RWPE1 (cell line): ENCODE results near the gene SIGLEC6.

Experiments used
- CTCF ChIA-PET: fragments of 350-600 bp; sonication (Branson Sonifier 250); formaldehyde crosslinking; extraction: SDS; loops from one replicate; lab custom pipeline; 2021; lab: Yijun Ruan, JAX
- POLR2A ChIA-PET: fragments of 400-600 bp; formaldehyde crosslinking; extraction: SDS; loops from one replicate; lab custom pipeline; 2020; ENCODE audit warnings: antibody characterized with exemption; ENCODE audit not compliant: low non-redundant PET; lab: Yijun Ruan, JAX
- DNase-seq: peaks from one replicate; pipeline ENCODE4 v3.0.0; 2012; ENCODE audit warnings: low spot score
- H3K27ac ChIP-seq: fragments of 450-650 bp; 2 replicates; pipeline ENCODE4 v1.5.1; 2017
- TF ChIP-seq, protein P1 (sequence below): fragments of 450-650 bp; conservative IDR thresholded peaks from 2 replicates; pipeline ENCODE4 v1.5.1; 2017; ENCODE audit warnings: low read depth, mild to moderate bottlenecking

Gene SIGLEC6

DNA sequence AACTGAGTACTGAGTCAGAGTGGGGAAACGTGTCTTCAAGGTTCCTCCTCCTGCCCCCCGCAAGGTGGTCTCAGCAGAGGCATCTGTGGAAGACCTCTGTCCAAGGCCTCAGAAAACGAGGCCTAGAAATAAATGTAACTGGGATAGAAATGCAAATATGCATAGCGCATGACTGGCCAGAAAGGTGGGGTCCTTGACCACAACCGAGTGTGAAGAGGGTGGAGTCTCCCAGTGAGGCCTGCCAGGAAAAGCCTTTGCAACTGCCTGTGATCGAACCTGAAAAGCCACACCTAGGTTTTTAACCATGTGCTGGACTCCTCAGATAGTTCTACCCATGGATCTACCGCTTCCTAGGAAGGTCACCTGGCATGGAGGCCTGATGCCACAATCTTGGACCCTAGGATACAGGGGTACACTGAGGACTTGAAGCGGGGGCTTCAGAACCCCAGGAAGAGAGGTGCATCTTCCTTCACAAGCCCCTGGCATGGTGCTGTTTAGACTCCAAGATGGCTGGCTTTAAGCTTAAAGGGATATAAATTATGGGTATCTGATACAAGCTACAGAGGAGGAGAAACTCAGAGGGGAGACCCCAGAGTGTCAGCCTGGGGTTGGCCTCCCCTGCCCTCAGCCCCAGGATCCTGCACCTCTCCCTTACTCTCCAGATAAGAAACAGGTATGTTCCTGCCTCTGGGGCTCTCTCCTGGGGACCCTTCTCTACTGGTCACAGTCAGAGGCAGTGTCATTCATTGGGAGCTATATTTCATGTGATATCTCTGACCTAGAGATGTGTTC lies 18.3 kb upstream of the SIGLEC6 start:
- no peak for DNase-seq
- ChIA-PET POLR2A (interaction anchor here (0.6 kb wide), 1 partner anchor 16 kb away, joined by 7 read pairs; no protein-coding TSS in a partner anchor), CTCF (interaction anchor here (0.5 kb wide), 1 partner anchor 317 kb away, joined by 3 read pairs; no protein-coding TSS in a partner anchor)
- H3K27ac ChIP-seq, result no peak overlapping the region
- TF ChIP-seq, protein P1, sequence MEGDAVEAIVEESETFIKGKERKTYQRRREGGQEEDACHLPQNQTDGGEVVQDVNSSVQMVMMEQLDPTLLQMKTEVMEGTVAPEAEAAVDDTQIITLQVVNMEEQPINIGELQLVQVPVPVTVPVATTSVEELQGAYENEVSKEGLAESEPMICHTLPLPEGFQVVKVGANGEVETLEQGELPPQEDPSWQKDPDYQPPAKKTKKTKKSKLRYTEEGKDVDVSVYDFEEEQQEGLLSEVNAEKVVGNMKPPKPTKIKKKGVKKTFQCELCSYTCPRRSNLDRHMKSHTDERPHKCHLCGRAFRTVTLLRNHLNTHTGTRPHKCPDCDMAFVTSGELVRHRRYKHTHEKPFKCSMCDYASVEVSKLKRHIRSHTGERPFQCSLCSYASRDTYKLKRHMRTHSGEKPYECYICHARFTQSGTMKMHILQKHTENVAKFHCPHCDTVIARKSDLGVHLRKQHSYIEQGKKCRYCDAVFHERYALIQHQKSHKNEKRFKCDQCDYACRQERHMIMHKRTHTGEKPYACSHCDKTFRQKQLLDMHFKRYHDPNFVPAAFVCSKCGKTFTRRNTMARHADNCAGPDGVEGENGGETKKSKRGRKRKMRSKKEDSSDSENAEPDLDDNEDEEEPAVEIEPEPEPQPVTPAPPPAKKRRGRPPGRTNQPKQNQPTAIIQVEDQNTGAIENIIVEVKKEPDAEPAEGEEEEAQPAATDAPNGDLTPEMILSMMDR, result no peak

DNA sequence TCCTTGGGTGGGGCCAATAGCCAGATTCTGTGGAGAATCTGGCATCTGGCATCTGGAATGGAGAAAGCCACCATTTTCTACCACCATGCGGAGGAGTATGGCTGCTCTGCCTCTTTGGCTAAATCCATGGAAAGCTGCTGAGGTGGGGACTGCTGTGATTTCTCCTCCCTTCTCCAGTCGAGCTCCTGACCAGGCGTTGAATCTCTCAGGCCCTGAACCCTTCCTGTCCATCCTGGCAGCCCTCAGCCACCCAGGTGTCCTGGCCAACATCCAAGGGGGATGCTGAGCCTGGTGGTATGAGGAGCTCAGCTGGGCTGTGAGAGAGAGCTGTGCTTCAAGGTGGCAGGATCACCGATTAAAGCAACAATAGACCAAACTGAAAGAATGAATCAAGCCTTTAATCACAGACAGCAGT lies 17.4 kb upstream of the SIGLEC6 start:
- TF ChIP-seq, protein P1, result no peak
- DNase-seq, result no peak
- no peak overlapping the region for H3K27ac ChIP-seq
- POLR2A ChIA-PET, result no interaction called here
- CTCF ChIA-PET, result no interaction called here

DNA sequence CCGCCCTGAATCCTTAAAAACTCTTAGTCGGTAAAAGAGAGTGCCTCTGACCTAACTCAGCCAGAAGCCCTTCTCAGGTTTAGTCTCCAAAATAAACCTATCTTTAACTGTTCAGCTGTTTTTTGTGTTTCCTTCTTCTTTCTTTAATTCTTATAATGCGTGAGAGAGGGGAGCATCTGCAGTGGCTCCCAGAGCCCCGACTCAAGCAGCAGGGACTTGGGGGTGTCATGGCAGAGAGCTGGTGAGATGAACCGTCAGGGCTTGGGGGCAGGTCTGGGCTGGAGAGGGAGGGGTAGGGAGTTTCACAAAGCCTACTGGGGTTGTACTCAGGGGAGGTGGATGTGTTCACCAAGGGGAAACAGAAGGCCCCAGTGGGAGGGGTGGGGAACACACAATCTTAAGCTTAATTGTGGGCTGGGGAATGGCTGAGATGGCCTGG lies 16.8 kb upstream of the SIGLEC6 start:
- ChIA-PET CTCF (no interaction called here), POLR2A (no interaction called here)
- DNase-seq, result no peak
- TF ChIP-seq, protein P1, result no peak
- H3K27ac ChIP-seq, result no peak overlapping the region

DNA sequence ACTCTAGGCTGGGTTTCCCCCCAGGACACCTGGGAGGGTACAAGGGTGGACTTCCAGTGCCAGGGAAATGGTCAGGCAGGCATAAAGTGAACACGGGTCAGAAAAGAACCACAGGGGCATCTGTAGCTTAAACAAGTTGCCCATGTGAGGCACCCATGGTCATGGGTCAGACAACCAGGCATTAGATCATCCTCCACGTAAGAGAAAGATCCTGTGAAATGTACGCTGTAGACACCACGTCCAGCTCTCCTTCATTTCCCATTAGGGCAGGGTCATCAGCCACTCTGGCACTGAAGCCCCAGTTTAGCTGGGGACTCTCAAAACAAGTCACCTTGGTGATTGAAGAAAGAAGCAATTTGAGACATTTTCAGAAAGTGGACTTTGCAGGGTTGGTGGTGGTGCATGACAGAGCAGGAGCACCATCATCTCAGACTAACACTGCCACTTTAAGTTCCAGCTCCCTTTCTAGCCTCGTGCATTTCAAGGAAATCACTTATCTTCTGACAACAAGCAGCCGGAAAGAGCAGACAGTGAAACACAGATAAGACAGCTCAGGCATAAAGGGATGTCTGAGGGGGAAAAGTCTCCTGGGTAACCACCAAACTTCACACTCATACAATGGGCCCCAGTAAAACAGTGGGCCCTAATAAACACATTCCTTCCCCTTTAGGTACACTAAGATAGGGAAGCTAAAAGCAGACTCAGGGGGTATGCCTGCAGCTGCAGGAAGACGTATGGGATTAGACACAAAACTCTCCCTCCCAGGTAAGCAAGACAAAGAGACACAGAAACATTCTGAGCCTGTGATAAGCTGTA lies 16.1 kb upstream of the SIGLEC6 start:
- ChIA-PET POLR2A (no interaction called here), CTCF (interaction anchor here (0.6 kb wide), 1 partner anchor 21 kb away, joined by 5 read pairs; no protein-coding TSS in a partner anchor)
- no peak overlapping the region for H3K27ac ChIP-seq
- DNase-seq, result no peak
- TF ChIP-seq, protein P1, result no peak

DNA sequence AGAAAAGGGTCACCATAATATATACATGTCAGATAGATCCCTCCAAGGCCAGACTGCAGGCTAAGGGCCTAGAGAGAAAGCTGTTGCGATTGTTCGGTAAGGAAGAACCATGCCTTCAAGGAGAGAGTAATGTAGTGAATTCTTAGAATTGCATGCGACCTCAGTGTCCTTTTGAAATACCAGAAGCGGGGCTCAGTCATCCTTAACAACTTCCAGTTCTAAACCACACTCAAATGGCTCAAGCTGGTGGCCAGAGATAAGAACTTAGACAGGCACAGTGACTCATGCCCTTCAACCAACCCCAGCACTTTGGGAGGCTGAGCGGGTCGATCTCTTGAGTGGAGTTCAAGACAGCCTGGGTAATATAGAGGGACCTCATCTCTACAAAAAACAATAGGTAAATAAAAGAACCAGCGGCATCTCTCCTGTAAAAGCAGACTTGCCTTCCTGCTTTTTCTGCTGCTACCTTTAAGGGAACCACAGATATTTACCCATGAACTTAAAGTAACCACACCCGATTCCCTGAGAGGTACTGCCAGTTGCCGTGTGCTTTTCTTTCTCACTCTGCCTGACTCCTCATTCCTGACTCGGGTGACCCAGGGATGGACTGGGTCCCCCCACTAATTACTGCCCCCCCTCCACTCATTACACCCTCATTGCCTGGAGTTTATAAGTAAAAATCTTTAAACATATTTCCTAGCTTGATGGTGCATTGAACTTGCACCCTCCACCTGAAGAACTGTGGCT lies 15.4 kb upstream of the SIGLEC6 start:
- H3K27ac ChIP-seq, result no peak overlapping the region
- DNase-seq, result no peak
- ChIA-PET CTCF (interaction anchor here (0.5 to 0.6 kb wide), 2 partner anchors 22 to 195 kb away, joined by 4 to 5 read pairs; no protein-coding TSS in a partner anchor), POLR2A (no interaction called here)
- TF ChIP-seq, protein P1, result no peak
